ENCODE results near the gene SGCA.

The SGCA gene

GRCh38 chr17:50165867-50166517 is at the start of gene SGCA:
Gene SGCA (plus strand): TSS chr17:50166005. CDS start chr17:50166041, 36 bp downstream.
- TF ChIP-seq USF1 (IDR thresholded peaks at IDR 0.05) (no peak), TAF1 (IDR thresholded peaks at IDR 0.05; ENCODE audit: low read depth) (no peak), YY1 (IDR thresholded peaks at IDR 0.05; ENCODE audit: low read depth) (no peak), FOXM1 (IDR thresholded peaks at IDR 0.05; ENCODE audit: borderline replicate concordance, low read depth) (no peak), REST (IDR thresholded peaks at IDR 0.05; ENCODE audit: low read depth) (no peak)

- TF ChIP-seq FOXM1 (IDR thresholded peaks at IDR 0.05; ENCODE audit: borderline replicate concordance, low read depth) (no peak), RAD21 (IDR thresholded peaks at IDR 0.05; ENCODE audit: low read depth) (no peak), CEBPB (IDR thresholded peaks at IDR 0.05) (no peak), TEAD4 (IDR thresholded peaks at IDR 0.05) (no peak), NFIC (IDR thresholded peaks at IDR 0.05) (no peak), ZBTB7A (IDR thresholded peaks at IDR 0.05; ENCODE audit: low read depth) (no peak), TCF12 (IDR thresholded peaks at IDR 0.05; ENCODE audit: low read depth) (no peak), REST (IDR thresholded peaks at IDR 0.05; ENCODE audit: low read depth) (no peak)
These were observed 48.4 kb upstream of the SGCA start for GRCh38 chr17:50117202-50118051.

- no peak for TF ChIP-seq CEBPB (IDR thresholded peaks at IDR 0.05)
- no peak for TF ChIP-seq CREB1 (IDR thresholded peaks at IDR 0.05; ENCODE audit: low read depth)
- TF ChIP-seq TEAD4 (IDR thresholded peaks at IDR 0.05), result no peak
- TF ChIP-seq TCF12 (IDR thresholded peaks at IDR 0.05; ENCODE audit: low read depth), result no peak
- no peak for TF ChIP-seq USF1 (IDR thresholded peaks at IDR 0.05)
- TF ChIP-seq MAX (IDR thresholded peaks at IDR 0.05), result no peak
- TF ChIP-seq NFIC (IDR thresholded peaks at IDR 0.05), result no peak
- TF ChIP-seq ZBTB7A (IDR thresholded peaks at IDR 0.05; ENCODE audit: low read depth), result no peak
- TF ChIP-seq RAD21 (IDR thresholded peaks at IDR 0.05; ENCODE audit: low read depth), result no peak
- TF ChIP-seq YY1 (IDR thresholded peaks at IDR 0.05; ENCODE audit: low read depth), result no peak
- TF ChIP-seq REST (IDR thresholded peaks at IDR 0.05; ENCODE audit: low read depth), result no peak
- TF ChIP-seq TAF1 (IDR thresholded peaks at IDR 0.05; ENCODE audit: low read depth), result no peak
- no peak for TF ChIP-seq EGR1 (IDR thresholded peaks at IDR 0.05)
These were observed 47.6 kb upstream of the SGCA start for GRCh38 chr17:50118076-50118827.

GRCh38 chr17:50118828-50119218 is 47.0 kb upstream of the SGCA start:
- TF ChIP-seq TEAD4 (IDR thresholded peaks at IDR 0.05) (no peak), CREB1 (IDR thresholded peaks at IDR 0.05; ENCODE audit: low read depth) (no peak), FOXM1 (IDR thresholded peaks at IDR 0.05; ENCODE audit: borderline replicate concordance, low read depth) (no peak), EGR1 (IDR thresholded peaks at IDR 0.05) (no peak), MAX (IDR thresholded peaks at IDR 0.05) (no peak), NFIC (IDR thresholded peaks at IDR 0.05) (no peak), EP300 (IDR thresholded peaks at IDR 0.05; ENCODE audit: borderline replicate concordance) (no peak), YY1 (IDR thresholded peaks at IDR 0.05; ENCODE audit: low read depth) (no peak), CEBPB (IDR thresholded peaks at IDR 0.05) (no peak), REST (IDR thresholded peaks at IDR 0.05; ENCODE audit: low read depth) (no peak), TAF1 (IDR thresholded peaks at IDR 0.05; ENCODE audit: low read depth) (no peak), TCF12 (IDR thresholded peaks at IDR 0.05; ENCODE audit: low read depth) (no peak), RAD21 (IDR thresholded peaks at IDR 0.05; ENCODE audit: low read depth) (no peak), ZBTB7A (IDR thresholded peaks at IDR 0.05; ENCODE audit: low read depth) (no peak), USF1 (IDR thresholded peaks at IDR 0.05) (no peak)
